ENCODE measurements around the gene HDAC5.
"Not testable (repeated sequence)": the region's sequence is repeated elsewhere in the genome, so short reads cannot be mapped to it uniquely, and the experiment has no call there.

GRCh38 chr17:44131372-44131771, 7.9 kb upstream of the HDAC5 start:
- not testable (repeated sequence) for TF ChIP-seq POLR2AphosphoS5, POLR2A, CTCF (IDR thresholded peaks at IDR 0.05)

All from prostate gland (tissue), 2 donors.